Common myeloid progenitor, CD34-positive (primary cell): ENCODE measurements around the gene NDUFA9.

Experiments used
- CTCF ChIA-PET: fragments of 350-600 bp; sonication (Branson Sonifier 250); formaldehyde crosslinking; loops from one replicate; lab custom pipeline; 2021; ENCODE audit warnings: antibody characterized with exemption; lab: Charles Lee
- POLR2A ChIA-PET: fragments of 350-600 bp; sonication (Branson Sonifier 250); formaldehyde crosslinking; loops from one replicate; lab custom pipeline; 2021; ENCODE audit warnings: antibody characterized with exemption; lab: Charles Lee
- DNase-seq, 3 donors: peaks; one replicate each; pipeline versions ENCODE4 v3.0.0 to v3.0.0-alpha.2; 2013
- H3K27ac ChIP-seq, 2 experiments: 1 replicate in 1 of 2; 2 replicates in 1 of 2; pipeline ENCODE4 v1.7.0; 2013; ENCODE audit warnings: inconsistent platforms in 2 of 2, low read length in 2 of 2, mild to moderate bottlenecking in 2 of 2, low read depth in 1 of 2, moderate library complexity in 1 of 2; ENCODE audit not compliant: severe bottlenecking in 2 of 2, insufficient read depth in 1 of 2, poor library complexity in 1 of 2
- H3K27me3 ChIP-seq, 5 experiments: replicated peaks in 2 of 5; 1 replicate in 3 of 5; 2 replicates in 2 of 5; pipeline versions ENCODE4 v1.6.1 to v1.7.0; 2013; ENCODE audit warnings: low read length in 4 of 5, mild to moderate bottlenecking in 2 of 5, moderate library complexity in 2 of 5, inconsistent platforms in 1 of 5; ENCODE audit not compliant: insufficient read depth in 5 of 5, control insufficient read depth in 4 of 5
- H3K36me3 ChIP-seq, 4 experiments: 1 replicate in 2 of 4; 2 replicates in 2 of 4; pipeline versions ENCODE4 v1.6.1 to v1.7.0; 2013; ENCODE audit warnings: low read length in 3 of 4, control low read depth in 1 of 4, mild to moderate bottlenecking in 1 of 4; ENCODE audit not compliant: control insufficient read depth in 4 of 4, insufficient read depth in 4 of 4
- H3K4me1 ChIP-seq, 4 experiments: 1 replicate in 3 of 4; 2 replicates in 1 of 4; pipeline versions ENCODE4 v1.6.1 to v1.7.1; 2013; ENCODE audit warnings: low read length in 3 of 4, mild to moderate bottlenecking in 3 of 4, control low read depth in 1 of 4, inconsistent platforms in 1 of 4, moderate library complexity in 1 of 4; ENCODE audit not compliant: control insufficient read depth in 4 of 4, insufficient read depth in 4 of 4; ENCODE audit errors: control extremely low read depth in 1 of 4
- H3K4me3 ChIP-seq, 7 experiments: 1 replicate in 4 of 7; 2 replicates in 3 of 7; pipeline versions ENCODE4 v1.5.1 to v1.7.0; 2013; ENCODE audit warnings: mild to moderate bottlenecking in 7 of 7, low read length in 6 of 7, moderate library complexity in 6 of 7, inconsistent platforms in 2 of 7, low read depth in 2 of 7, control low read depth in 1 of 7; ENCODE audit not compliant: insufficient read depth in 4 of 7, control insufficient read depth in 1 of 7; ENCODE audit errors: extremely low read depth in 1 of 7
- H3K9me3 ChIP-seq, 5 experiments: 1 replicate in 4 of 5; 2 replicates in 1 of 5; pipeline versions ENCODE4 v1.6.1 to v1.7.1; 2013; ENCODE audit warnings: low read length in 4 of 5, mild to moderate bottlenecking in 2 of 5, inconsistent platforms in 1 of 5, low read depth in 1 of 5, moderate library complexity in 1 of 5; ENCODE audit not compliant: control insufficient read depth in 4 of 5, insufficient read depth in 2 of 5; ENCODE audit errors: control extremely low read depth in 1 of 5
- WGBS: methylation state at CpG from one replicate; pipeline ENCODE4 v1.1.5; 2013; ENCODE audit not compliant: insufficient coverage; 5-methylcytosine and 5-hydroxymethylcytosine counted together

The NDUFA9 gene

DNA sequence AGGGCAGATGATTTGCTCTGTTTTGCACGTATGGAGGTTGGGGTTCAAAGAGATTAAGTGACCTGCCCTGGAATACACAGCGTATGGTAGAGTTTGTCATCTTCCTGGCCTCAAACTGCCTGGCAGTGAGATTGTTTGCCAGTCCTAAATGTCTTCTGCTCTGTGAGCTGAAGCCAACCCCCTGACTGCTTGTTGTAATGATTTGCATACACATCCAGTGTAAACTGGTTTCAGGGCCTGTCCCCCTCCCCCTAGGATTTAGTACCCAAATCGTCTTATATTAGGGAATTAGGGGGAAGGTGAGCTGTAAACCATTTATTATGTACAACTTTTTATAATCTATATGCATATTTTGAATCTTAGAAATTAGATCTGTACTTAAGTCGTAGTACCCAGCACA is 38.4 kb upstream of the NDUFA9 start:
- H3K4me3 ChIP-seq, result no peak overlapping the region
- 100% methylated on average over 2 of the region's 4 CpGs for WGBS
- H3K36me3 ChIP-seq, result peaks cover 27 to 41% (median 30%) of the 10 kb centered on the region in 4 experiments
- CTCF ChIA-PET, result interaction anchor here (1.2 kb wide), 1 partner anchor 11 kb away, joined by 3 read pairs; no protein-coding TSS in a partner anchor
- POLR2A ChIA-PET, result no interaction called here
- H3K4me1 ChIP-seq, result peaks cover 0 to 5% (median 5%) of the 10 kb centered on the region in 4 experiments
- DNase-seq, result no peak
- no peak overlapping the region for H3K27ac ChIP-seq
- no peaks in the 10 kb centered on the region for H3K27me3 ChIP-seq
- no peaks in the 10 kb centered on the region for H3K9me3 ChIP-seq

DNA sequence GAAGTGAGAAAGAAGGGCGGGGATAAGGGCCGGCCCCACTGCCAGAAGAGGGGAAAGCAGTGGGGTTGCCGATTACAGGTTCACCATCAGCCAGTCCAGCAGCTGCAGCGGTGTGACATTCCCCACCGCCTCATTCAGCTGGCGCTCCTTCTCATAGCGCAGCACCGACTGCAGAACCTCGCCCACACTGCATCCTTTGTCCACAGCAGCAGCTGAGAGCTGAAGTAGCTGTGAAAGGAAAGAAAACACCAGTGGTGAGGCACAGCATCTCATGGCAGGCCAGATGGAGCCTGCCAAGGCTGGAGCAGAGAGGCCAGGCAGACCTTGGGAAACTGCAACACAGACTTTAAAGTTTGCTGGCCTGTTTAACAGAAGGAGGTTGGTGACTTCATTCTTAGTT is 33.2 kb upstream of the NDUFA9 start:
- ChIA-PET CTCF (interaction anchor here (1.1 kb wide), 1 partner anchor 10 kb away, joined by 3 read pairs; no protein-coding TSS in a partner anchor), POLR2A (interaction anchor here (0.5 kb wide), 1 partner anchor 92 kb away, joined by 3 read pairs; no protein-coding TSS in a partner anchor)
- 99% methylated on average over 9 of the region's 9 CpGs for WGBS
- no peak for DNase-seq
- Histone ChIP-seq H3K9me3 (no peaks in the 10 kb centered on the region), H3K27me3 (no peaks in the 10 kb centered on the region), H3K4me1 (no peaks in the 10 kb centered on the region), H3K4me3 (no peak overlapping the region), H3K36me3 (peaks cover 18 to 41% (median 22%) of the 10 kb centered on the region in 4 experiments), H3K27ac (no peak overlapping the region)

GRCh38 chr12:4621511-4621910 is 27.4 kb upstream of the NDUFA9 start:
- Histone ChIP-seq H3K27ac (no peak overlapping the region), H3K27me3 (peaks cover 0 to 3% (median 1%) of the 10 kb centered on the region in 5 experiments), H3K4me3 (no peak overlapping the region), H3K4me1 (no peaks in the 10 kb centered on the region), H3K36me3 (no peaks in the 10 kb centered on the region), H3K9me3 (no peaks in the 10 kb centered on the region)
- CTCF ChIA-PET, result interaction anchor here (0.6 to 1.2 kb wide), 2 partner anchors 11 to 16 kb away, joined by 3 read pairs; no protein-coding TSS in a partner anchor
- DNase-seq, result no peak
- WGBS, result no CpG with 5 or more reads among the region's 3 CpGs
- POLR2A ChIA-PET, result no interaction called here

GRCh38 chr12:4626543-4626942 is 22.4 kb upstream of the NDUFA9 start:
- Histone ChIP-seq H3K4me3 (no peak overlapping the region), H3K36me3 (no peaks in the 10 kb centered on the region), H3K4me1 (no peaks in the 10 kb centered on the region), H3K27me3 (peaks cover 0 to 11% (median 2%) of the 10 kb centered on the region in 5 experiments), H3K9me3 (no peaks in the 10 kb centered on the region), H3K27ac (no peak overlapping the region)
- no peak for DNase-seq
- WGBS, result 100% methylated on average over 5 of the region's 5 CpGs
- CTCF ChIA-PET, result no interaction called here
- POLR2A ChIA-PET, result no interaction called here

- peaks cover 0 to 11% (median 2%) of the 10 kb centered on the region in 5 experiments for H3K27me3 ChIP-seq
- H3K36me3 ChIP-seq, result no peaks in the 10 kb centered on the region
- no peaks in the 10 kb centered on the region for H3K9me3 ChIP-seq
- 99% methylated on average over 8 of the region's 10 CpGs for WGBS
- ChIA-PET CTCF (interaction anchor here (1.1 kb wide), 1 partner anchor 24 kb away, joined by 3 read pairs; no protein-coding TSS in a partner anchor), POLR2A (no interaction called here)
- H3K4me3 ChIP-seq, result no peak overlapping the region
- no peak for DNase-seq
- H3K4me1 ChIP-seq, result no peaks in the 10 kb centered on the region
- H3K27ac ChIP-seq, result no peak overlapping the region
These were observed 20.5 kb upstream of the NDUFA9 start for GRCh38 chr12:4628406-4628805.

DNA sequence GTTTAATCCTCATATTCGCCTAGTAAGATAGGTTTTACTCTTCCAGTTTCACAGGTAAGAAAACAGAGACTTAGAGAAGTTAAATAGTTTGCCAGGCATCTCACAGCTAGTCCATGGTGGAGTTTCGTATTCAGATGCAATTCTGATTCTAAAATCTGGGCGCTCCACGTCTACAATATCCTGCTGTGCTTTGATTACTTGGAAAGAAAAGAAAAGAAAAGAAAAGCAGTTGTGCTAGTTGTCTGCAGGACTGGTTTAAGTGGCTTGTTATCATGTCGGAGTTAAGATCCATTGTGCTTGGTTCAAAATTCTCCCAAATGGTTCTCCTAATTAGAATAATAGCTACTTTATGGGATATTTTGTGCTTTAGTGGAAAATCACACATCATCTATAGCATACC is 18.7 kb upstream of the NDUFA9 start:
- H3K4me1 ChIP-seq, result no peaks in the 10 kb centered on the region
- 93% methylated on average over 3 of the region's 5 CpGs for WGBS
- H3K36me3 ChIP-seq, result no peaks in the 10 kb centered on the region
- H3K4me3 ChIP-seq, result no peak overlapping the region
- POLR2A ChIA-PET, result no interaction called here
- no peaks in the 10 kb centered on the region for H3K9me3 ChIP-seq
- DNase-seq, result no peak
- no peak overlapping the region for H3K27ac ChIP-seq
- CTCF ChIA-PET, result interaction anchor here (1.8 kb wide), 1 partner anchor 19 kb away, joined by 4 read pairs; no protein-coding TSS in a partner anchor
- peaks cover 0 to 11% (median 2%) of the 10 kb centered on the region in 5 experiments for H3K27me3 ChIP-seq

GRCh38 chr12:4643747-4644146 is 5.2 kb upstream of the NDUFA9 start:
- POLR2A ChIA-PET, result interaction anchor here (0.5 kb wide), 1 partner anchor 43 kb away, joined by 3 read pairs; no protein-coding TSS in a partner anchor
- no peaks in the 10 kb centered on the region for H3K27me3 ChIP-seq
- CTCF ChIA-PET, result interaction anchor here (1.8 kb wide), 1 partner anchor 37 kb away, joined by 4 read pairs; no protein-coding TSS in a partner anchor
- no peak overlapping the region for H3K27ac ChIP-seq
- DNase-seq, result no peak
- H3K4me3 ChIP-seq, result no peak overlapping the region
- WGBS, result 93% methylated on average over 6 of the region's 6 CpGs
- H3K4me1 ChIP-seq, result peaks cover 0 to 12% (median 10%) of the 10 kb centered on the region in 4 experiments
- no peaks in the 10 kb centered on the region for H3K36me3 ChIP-seq
- H3K9me3 ChIP-seq, result no peaks in the 10 kb centered on the region
